KMS-11 (cell line): Measurements from ENCODE around the gene MYO3B.

Experiments
- H2AFZ ChIP-seq: fragments of 200-600 bp; sonication (generic); 2 replicates; pipeline ENCODE4 v1.6.1; 2016; ENCODE audit warnings: antibody characterized with exemption, mixed run types, low read depth
- H3K27ac ChIP-seq: fragments of 200-600 bp; sonication (generic); 2 replicates; pipeline ENCODE4 v1.6.1; 2016; ENCODE audit warnings: mild to moderate bottlenecking, mixed run types
- H3K27me3 ChIP-seq: fragments of 200-600 bp; sonication (generic); 2 replicates; pipeline ENCODE4 v1.6.1; 2017; ENCODE audit warnings: mild to moderate bottlenecking, low read depth, mixed run types, moderate library complexity; ENCODE audit not compliant: insufficient read depth
- H3K36me3 ChIP-seq: fragments of 200-600 bp; sonication (generic); 2 replicates; pipeline ENCODE4 v1.6.1; 2017; ENCODE audit warnings: mild to moderate bottlenecking, mixed run types; ENCODE audit not compliant: insufficient read depth
- H3K4me1 ChIP-seq: fragments of 200-600 bp; sonication (generic); 2 replicates; pipeline ENCODE4 v1.6.1; 2016; ENCODE audit warnings: mild to moderate bottlenecking, low read depth, mixed run types; ENCODE audit not compliant: poor library complexity, severe bottlenecking
- H3K4me2 ChIP-seq: fragments of 200-600 bp; sonication (generic); 2 replicates; pipeline ENCODE4 v1.7.0; 2016; ENCODE audit warnings: mild to moderate bottlenecking, mixed run types
- H3K4me3 ChIP-seq: fragments of 200-600 bp; sonication (generic); IDR thresholded peaks from 2 replicates; pipeline ENCODE4 v1.6.1; 2017; ENCODE audit warnings: low read depth, low read length, mixed read lengths; ENCODE audit not compliant: insufficient read depth
- H3K79me2 ChIP-seq: fragments of 200-600 bp; sonication (generic); 2 replicates; pipeline ENCODE4 v1.6.1; 2016; ENCODE audit warnings: low read depth, mixed run types; ENCODE audit not compliant: insufficient read depth
- H3K9ac ChIP-seq: fragments of 200-600 bp; sonication (generic); 2 replicates; pipeline ENCODE4 v1.6.1; 2016; ENCODE audit warnings: mild to moderate bottlenecking, mixed run types
- H4K20me1 ChIP-seq: fragments of 200-600 bp; sonication (generic); 2 replicates; pipeline ENCODE4 v1.6.1; 2016; ENCODE audit warnings: mild to moderate bottlenecking, mixed run types; ENCODE audit not compliant: insufficient read depth
- CTCF ChIP-seq: fragments of 200-600 bp; sonication (generic); conservative IDR thresholded peaks from 2 replicates; pipeline ENCODE4 v1.6.1; 2017; ENCODE audit warnings: low read depth, mild to moderate bottlenecking, antibody characterized with exemption, low read length, moderate library complexity, mixed read lengths

MYO3B gene

DNA sequence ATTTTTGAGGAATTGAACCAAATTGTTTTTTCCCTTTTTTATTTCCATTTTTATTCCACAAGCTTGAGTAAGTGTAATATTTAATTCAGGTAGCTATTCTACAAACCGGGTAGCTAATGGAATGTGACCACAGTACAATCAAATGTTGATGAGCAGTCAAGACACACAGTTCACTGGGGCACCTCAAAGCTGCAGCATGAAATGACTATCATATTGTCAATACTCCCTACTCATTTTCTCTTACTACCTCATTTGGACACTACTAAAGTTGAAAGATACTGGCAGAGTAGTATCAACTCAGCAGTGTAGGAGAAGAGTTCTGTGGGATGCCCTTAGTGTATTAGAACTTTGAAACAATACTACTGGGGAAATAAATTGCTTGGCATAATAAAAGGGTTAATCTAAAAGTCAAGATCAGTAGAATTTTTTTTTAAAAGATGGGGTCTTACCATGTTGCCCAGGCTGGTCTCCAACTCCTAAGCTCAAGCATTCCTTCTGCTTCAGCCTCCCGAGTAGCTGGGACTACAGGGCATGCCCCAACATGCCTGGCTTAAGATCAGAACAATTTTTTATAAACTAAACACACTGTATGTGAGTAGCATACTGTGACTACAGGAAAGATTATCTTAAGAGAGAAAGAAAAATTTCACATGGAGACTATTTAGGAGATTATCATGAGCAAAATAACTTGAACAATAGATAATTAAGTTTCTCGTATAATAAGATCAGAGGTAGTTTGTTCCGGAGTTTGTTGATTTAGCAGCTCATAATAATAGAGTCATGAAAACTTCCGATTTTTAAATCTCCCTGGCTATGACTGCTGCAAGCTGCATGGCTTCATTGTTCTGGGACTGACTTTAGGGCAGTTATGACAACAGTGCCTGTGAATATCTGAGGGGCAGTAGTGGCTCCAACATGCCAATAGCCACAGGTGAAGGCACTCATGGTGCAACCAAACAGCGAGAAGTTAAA lies 43.7 kb downstream of the MYO3B start:
- Histone ChIP-seq H4K20me1 (no peaks in the 10 kb centered on the region), H3K27ac (no peak overlapping the region), H3K9ac (no peak overlapping the region), H3K36me3 (no peaks in the 10 kb centered on the region), H3K4me2 (no peak overlapping the region), H3K4me1 (no peaks in the 10 kb centered on the region), H3K27me3 (no peaks in the 10 kb centered on the region), H3K79me2 (no peaks in the 10 kb centered on the region), H3K4me3 (no peak overlapping the region), H2AFZ (no peak overlapping the region)
- TF ChIP-seq CTCF = no peak

DNA sequence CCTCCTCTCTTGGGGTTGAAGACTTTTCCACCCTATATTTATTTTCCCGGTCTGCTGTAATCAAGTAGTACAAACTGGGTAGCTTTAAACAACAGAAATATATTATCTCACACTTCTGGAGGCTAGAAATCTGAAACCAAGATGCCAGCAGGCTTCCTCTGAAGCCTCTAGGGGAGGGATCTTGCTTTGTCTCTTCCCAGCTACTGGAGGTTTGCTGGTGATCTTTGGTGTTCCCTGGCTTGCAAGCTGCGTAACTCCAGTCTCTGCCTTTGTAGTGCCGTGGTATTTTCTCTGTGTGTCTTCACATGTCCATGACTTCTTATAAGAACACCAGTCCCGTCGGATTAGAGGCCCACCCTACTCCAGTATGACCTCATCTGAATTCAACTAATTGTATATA lies 44.4 kb downstream of the MYO3B start:
- Histone ChIP-seq H3K4me2 (no peak overlapping the region), H4K20me1 (no peaks in the 10 kb centered on the region), H3K4me3 (no peak overlapping the region), H3K36me3 (no peaks in the 10 kb centered on the region), H3K27ac (no peak overlapping the region), H3K4me1 (no peaks in the 10 kb centered on the region), H3K9ac (no peak overlapping the region), H3K79me2 (no peaks in the 10 kb centered on the region), H3K27me3 (no peaks in the 10 kb centered on the region), H2AFZ (no peak overlapping the region)
- no peak for TF ChIP-seq CTCF

DNA sequence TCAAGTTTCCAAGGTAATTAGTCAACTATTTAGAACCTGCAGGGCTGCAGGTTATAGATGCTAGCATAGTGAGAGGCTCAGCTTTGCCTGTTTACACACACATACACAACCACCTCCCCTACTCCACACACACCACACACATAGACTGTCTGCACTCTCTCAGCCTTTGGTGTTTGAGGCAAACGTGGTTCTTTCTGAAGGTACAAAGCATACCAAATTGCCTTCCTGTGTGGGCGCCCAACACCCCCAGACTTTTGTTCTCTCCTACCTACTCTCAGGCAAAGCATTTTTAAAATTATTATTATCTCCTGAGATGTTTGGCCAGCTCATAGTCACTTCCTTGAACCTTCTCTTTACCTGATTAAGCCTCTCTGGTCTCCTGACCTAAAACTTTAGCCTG lies 44.9 kb downstream of the MYO3B start:
- H3K4me1 ChIP-seq = no peaks in the 10 kb centered on the region
- no peaks in the 10 kb centered on the region for H3K27me3 ChIP-seq
- H3K9ac ChIP-seq = no peak overlapping the region
- no peak overlapping the region for H3K4me3 ChIP-seq
- no peak for TF ChIP-seq CTCF
- no peak overlapping the region for H3K27ac ChIP-seq
- no peak overlapping the region for H3K4me2 ChIP-seq
- no peaks in the 10 kb centered on the region for H4K20me1 ChIP-seq
- H3K79me2 ChIP-seq = no peaks in the 10 kb centered on the region
- H2AFZ ChIP-seq = no peak overlapping the region
- no peaks in the 10 kb centered on the region for H3K36me3 ChIP-seq

GRCh38 chr2:170224692-170225294 lies 46.8 kb downstream of the MYO3B start:
- Histone ChIP-seq H4K20me1 (no peaks in the 10 kb centered on the region), H2AFZ (no peak overlapping the region), H3K27me3 (no peaks in the 10 kb centered on the region), H3K4me3 (no peak overlapping the region), H3K9ac (no peak overlapping the region), H3K79me2 (no peaks in the 10 kb centered on the region), H3K4me1 (no peaks in the 10 kb centered on the region), H3K4me2 (no peak overlapping the region), H3K36me3 (no peaks in the 10 kb centered on the region), H3K27ac (no peak overlapping the region)
- TF ChIP-seq CTCF = no peak
